GM18526 (cell line): Measurements from ENCODE around the gene WFIKKN2.

Source experiments
- POLR2A ChIP-seq: IDR thresholded peaks from 3 replicates; pipeline ENCODE4 v1.6.1; 2011; ENCODE audit not compliant: insufficient read length; ENCODE audit errors: extremely low read depth

Gene WFIKKN2

GRCh38 chr17:50868140-50868438, 32.7 kb downstream of the WFIKKN2 start:
- no peak for TF ChIP-seq POLR2A

- TF ChIP-seq POLR2A, result no peak
Observed at GRCh38 chr17:50868602-50869001, 33.2 kb downstream of the WFIKKN2 start.

GRCh38 chr17:50871364-50871763, 36.0 kb downstream of the WFIKKN2 start:
- no peak for TF ChIP-seq POLR2A

- no peak for TF ChIP-seq POLR2A
Observed at GRCh38 chr17:50871898-50872297, 36.5 kb downstream of the WFIKKN2 start.

- TF ChIP-seq POLR2A, result no peak
Observed at GRCh38 chr17:50872710-50873424, 37.5 kb downstream of the WFIKKN2 start.

GRCh38 chr17:50875074-50875473, 39.7 kb downstream of the WFIKKN2 start:
- TF ChIP-seq POLR2A, result no peak

GRCh38 chr17:50877838-50878237, 42.5 kb downstream of the WFIKKN2 start:
- TF ChIP-seq POLR2A, result no peak

GRCh38 chr17:50879086-50879485, 43.7 kb downstream of the WFIKKN2 start:
- no peak for TF ChIP-seq POLR2A

GRCh38 chr17:50881182-50881581, 45.8 kb downstream of the WFIKKN2 start:
- no peak for TF ChIP-seq POLR2A

- TF ChIP-seq POLR2A, result no peak
Observed at GRCh38 chr17:50882851-50883250, 47.5 kb downstream of the WFIKKN2 start.

GRCh38 chr17:50883850-50884438, 48.6 kb downstream of the WFIKKN2 start:
- no peak for TF ChIP-seq POLR2A

GRCh38 chr17:50884439-50885311, 49.3 kb downstream of the WFIKKN2 start:
- TF ChIP-seq POLR2A, result no peak

GRCh38 chr17:50887705-50888245, 52.4 kb downstream of the WFIKKN2 start:
- no peak for TF ChIP-seq POLR2A

GRCh38 chr17:50889528-50890118, 54.2 kb downstream of the WFIKKN2 start:
- no peak for TF ChIP-seq POLR2A
